ENCODE data around the gene MBD5.

The MBD5 gene

DNA sequence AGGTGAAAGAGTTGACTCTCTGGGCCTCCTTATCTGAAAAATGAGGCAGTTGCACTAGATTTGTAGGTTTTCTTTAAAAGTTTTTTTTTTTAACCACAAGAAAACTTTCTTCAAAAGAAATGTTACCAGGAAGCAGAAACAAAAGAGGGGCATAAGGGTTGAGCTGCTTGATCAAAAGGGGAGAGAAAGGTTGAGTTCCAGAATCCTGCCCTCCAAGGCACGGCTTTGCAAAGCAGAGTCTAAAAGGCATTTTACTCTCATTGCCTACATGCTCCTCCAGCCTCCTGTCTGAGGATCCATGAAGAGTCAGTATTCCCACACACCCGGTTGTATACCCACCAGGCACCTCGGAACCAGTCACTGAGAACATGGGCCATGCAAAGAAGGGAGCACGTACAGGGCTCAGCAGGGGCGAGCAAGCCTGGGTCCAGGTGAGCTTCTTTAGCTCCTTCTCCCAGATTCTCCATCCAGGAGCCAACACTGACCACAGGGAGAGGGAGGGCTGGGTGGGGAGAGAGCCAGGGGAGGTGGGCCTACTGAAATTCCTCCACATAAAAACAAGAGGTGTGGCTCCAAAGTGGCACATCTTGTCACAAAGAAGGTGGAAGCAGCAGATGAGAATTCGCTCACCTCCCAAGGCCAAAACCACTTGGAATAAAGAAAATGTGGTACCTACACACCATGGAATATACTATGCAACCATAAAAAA, 507.6 kb downstream of the MBD5 start:
- H3K9me3 ChIP-seq (ENCODE audit: insufficient read depth, low read length), result no peaks in the 10 kb centered on the region
- H3K9ac ChIP-seq (ENCODE audit: insufficient read length, low read depth), result no peak overlapping the region
- H3K4me3 ChIP-seq (ENCODE audit: insufficient read length, low read depth), result no peak overlapping the region
- H3K4me1 ChIP-seq (ENCODE audit: insufficient read depth, insufficient read length), result no peaks in the 10 kb centered on the region
- no peak for DNase-seq (ENCODE audit: low read depth, low spot score)
- no peaks in the 10 kb centered on the region for H3K36me3 ChIP-seq (ENCODE audit: insufficient read depth, insufficient read length, low read length)
- TF ChIP-seq YY1 (IDR thresholded peaks at IDR 0.05; ENCODE audit: insufficient read depth, insufficient read length) (no peak), SUZ12 (IDR thresholded peaks at IDR 0.05; ENCODE audit: extremely low read depth, insufficient read depth, insufficient read length) (no peak), ZNF274 (IDR thresholded peaks at IDR 0.05; ENCODE audit: low read depth, low read length) (no peak)
- H3K27me3 ChIP-seq (ENCODE audit: insufficient read depth, insufficient read length), result no peaks in the 10 kb centered on the region

DNA sequence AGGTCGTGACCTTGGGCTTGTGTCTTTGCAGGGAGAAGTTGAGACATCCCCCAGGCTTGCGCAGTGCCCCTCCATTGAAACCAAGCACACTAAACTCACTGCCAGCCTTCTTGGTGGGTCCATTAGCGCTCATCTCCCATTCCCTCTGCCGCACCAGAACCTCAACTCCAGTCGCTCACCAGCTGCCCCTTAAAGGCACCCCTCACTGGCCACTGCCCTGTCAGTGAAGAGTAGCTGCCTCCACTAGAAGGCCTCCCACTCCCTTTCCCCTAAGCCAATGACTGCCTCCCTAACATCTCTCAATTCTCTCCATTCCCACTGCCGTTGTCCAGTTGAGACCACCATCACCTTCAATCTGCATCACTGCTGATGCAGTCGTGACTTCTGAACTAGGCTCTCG, 508.9 kb downstream of the MBD5 start:
- DNase-seq (ENCODE audit: low read depth, low spot score), result no peak
- Histone ChIP-seq H3K4me3 (ENCODE audit: insufficient read length, low read depth) (no peak overlapping the region), H3K4me1 (ENCODE audit: insufficient read depth, insufficient read length) (peaks cover 4% of the 10 kb centered on the region), H3K36me3 (ENCODE audit: insufficient read depth, insufficient read length, low read length) (no peaks in the 10 kb centered on the region), H3K9me3 (ENCODE audit: insufficient read depth, low read length) (no peaks in the 10 kb centered on the region), H3K27me3 (ENCODE audit: insufficient read depth, insufficient read length) (no peaks in the 10 kb centered on the region), H3K9ac (ENCODE audit: insufficient read length, low read depth) (no peak overlapping the region)
- TF ChIP-seq SUZ12 (IDR thresholded peaks at IDR 0.05; ENCODE audit: extremely low read depth, insufficient read depth, insufficient read length) (no peak), YY1 (IDR thresholded peaks at IDR 0.05; ENCODE audit: insufficient read depth, insufficient read length) (no peak), ZNF274 (IDR thresholded peaks at IDR 0.05; ENCODE audit: low read depth, low read length) (no peak)

GRCh38 chr2:148530350-148530749, 509.5 kb downstream of the MBD5 start:
- TF ChIP-seq SUZ12 (IDR thresholded peaks at IDR 0.05; ENCODE audit: extremely low read depth, insufficient read depth, insufficient read length) (no peak), ZNF274 (IDR thresholded peaks at IDR 0.05; ENCODE audit: low read depth, low read length) (no peak), YY1 (IDR thresholded peaks at IDR 0.05; ENCODE audit: insufficient read depth, insufficient read length) (no peak)
- H3K36me3 ChIP-seq (ENCODE audit: insufficient read depth, insufficient read length, low read length), result no peaks in the 10 kb centered on the region
- H3K9me3 ChIP-seq (ENCODE audit: insufficient read depth, low read length), result no peaks in the 10 kb centered on the region
- peaks cover 4% of the 10 kb centered on the region for H3K4me1 ChIP-seq (ENCODE audit: insufficient read depth, insufficient read length)
- no peaks in the 10 kb centered on the region for H3K27me3 ChIP-seq (ENCODE audit: insufficient read depth, insufficient read length)
- H3K9ac ChIP-seq (ENCODE audit: insufficient read length, low read depth), result no peak overlapping the region
- no peak overlapping the region for H3K4me3 ChIP-seq (ENCODE audit: insufficient read length, low read depth)
- DNase-seq (ENCODE audit: low read depth, low spot score), result no peak

- Histone ChIP-seq H3K27me3 (ENCODE audit: insufficient read depth, insufficient read length) (no peaks in the 10 kb centered on the region), H3K4me1 (ENCODE audit: insufficient read depth, insufficient read length) (peaks cover 4% of the 10 kb centered on the region), H3K4me3 (ENCODE audit: insufficient read length, low read depth) (no peak overlapping the region), H3K9me3 (ENCODE audit: insufficient read depth, low read length) (no peaks in the 10 kb centered on the region), H3K36me3 (ENCODE audit: insufficient read depth, insufficient read length, low read length) (no peaks in the 10 kb centered on the region), H3K9ac (ENCODE audit: insufficient read length, low read depth) (no peak overlapping the region)
- TF ChIP-seq SUZ12 (IDR thresholded peaks at IDR 0.05; ENCODE audit: extremely low read depth, insufficient read depth, insufficient read length) (no peak), ZNF274 (IDR thresholded peaks at IDR 0.05; ENCODE audit: low read depth, low read length) (no peak)
- DNase-seq (ENCODE audit: low read depth, low spot score), result no peak
Measured at GRCh38 chr2:148531235-148531634, 510.3 kb downstream of the MBD5 start.

DNA sequence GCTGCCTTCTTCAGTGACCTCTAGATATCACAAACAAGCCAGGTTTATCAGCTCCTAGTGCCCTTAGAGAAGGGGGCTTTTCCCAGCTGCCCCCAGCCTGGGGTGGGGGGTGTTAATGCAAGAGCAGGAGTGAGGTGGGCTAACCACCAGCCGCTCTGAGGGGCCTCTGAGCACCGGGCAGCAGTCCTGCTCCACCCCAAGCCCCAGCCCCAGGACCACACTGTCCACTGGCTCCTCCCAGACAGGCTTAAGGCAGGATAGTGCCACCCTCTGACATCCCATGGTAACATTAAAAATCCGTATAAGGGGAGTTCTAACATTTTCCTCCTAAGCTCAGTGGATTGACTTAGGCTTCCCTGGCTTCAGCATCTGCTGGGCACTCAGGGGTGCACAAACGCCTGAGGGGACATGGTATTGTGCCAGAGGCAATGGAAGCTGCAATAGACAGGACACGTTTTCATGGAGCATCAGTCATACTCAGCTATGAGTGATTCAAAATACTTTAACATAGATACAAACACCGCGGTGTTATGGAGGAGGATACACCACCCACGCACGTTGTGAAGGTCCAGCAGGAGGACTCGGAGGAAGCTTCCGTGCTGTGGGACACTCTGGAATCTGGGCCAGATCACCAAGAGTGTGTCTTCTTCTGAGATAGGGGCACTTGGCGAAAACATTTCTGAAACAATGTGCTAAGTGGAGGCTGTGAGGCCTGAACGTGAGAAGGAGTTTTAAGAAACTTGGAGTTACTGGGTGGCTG, 511.0 kb downstream of the MBD5 start:
- no peaks in the 10 kb centered on the region for H3K36me3 ChIP-seq (ENCODE audit: insufficient read depth, insufficient read length, low read length)
- H3K9me3 ChIP-seq (ENCODE audit: insufficient read depth, low read length), result no peaks in the 10 kb centered on the region
- DNase-seq (ENCODE audit: low read depth, low spot score), result no peak
- TF ChIP-seq ZNF274 (IDR thresholded peaks at IDR 0.05; ENCODE audit: low read depth, low read length), result no peak
- no peak for TF ChIP-seq YY1 (IDR thresholded peaks at IDR 0.05; ENCODE audit: insufficient read depth, insufficient read length)
- no peak for TF ChIP-seq SUZ12 (IDR thresholded peaks at IDR 0.05; ENCODE audit: extremely low read depth, insufficient read depth, insufficient read length)
- H3K27me3 ChIP-seq (ENCODE audit: insufficient read depth, insufficient read length), result no peaks in the 10 kb centered on the region
- no peak overlapping the region for H3K9ac ChIP-seq (ENCODE audit: insufficient read length, low read depth)
- H3K4me3 ChIP-seq (ENCODE audit: insufficient read length, low read depth), result no peak overlapping the region
- H3K4me1 ChIP-seq (ENCODE audit: insufficient read depth, insufficient read length), result peaks cover 4% of the 10 kb centered on the region

DNA sequence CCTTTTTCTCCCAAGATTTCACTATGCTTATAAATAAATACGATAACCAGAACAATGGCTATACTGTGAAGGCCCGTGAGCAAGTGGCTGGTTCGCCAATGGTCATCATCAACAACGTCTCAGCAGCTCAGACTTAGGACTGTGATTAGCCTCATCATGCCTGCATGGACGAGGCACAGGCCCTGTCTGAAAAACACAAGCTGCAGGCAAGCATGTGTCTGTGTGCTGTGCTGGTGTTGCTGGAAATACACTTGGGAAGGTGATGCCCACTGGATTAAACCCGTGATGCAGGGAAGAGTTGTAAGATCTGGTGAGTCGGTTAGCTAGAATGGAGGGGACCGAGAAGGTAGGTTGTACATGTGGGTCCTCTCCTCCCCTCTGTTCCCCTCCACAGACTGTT, 512.1 kb downstream of the MBD5 start:
- H3K27me3 ChIP-seq (ENCODE audit: insufficient read depth, insufficient read length), result no peaks in the 10 kb centered on the region
- no peaks in the 10 kb centered on the region for H3K9me3 ChIP-seq (ENCODE audit: insufficient read depth, low read length)
- TF ChIP-seq ZNF274 (IDR thresholded peaks at IDR 0.05; ENCODE audit: low read depth, low read length) (no peak), YY1 (IDR thresholded peaks at IDR 0.05; ENCODE audit: insufficient read depth, insufficient read length) (no peak), SUZ12 (IDR thresholded peaks at IDR 0.05; ENCODE audit: extremely low read depth, insufficient read depth, insufficient read length) (no peak)
- DNase-seq (ENCODE audit: low read depth, low spot score), result no peak
- H3K4me3 ChIP-seq (ENCODE audit: insufficient read length, low read depth), result no peak overlapping the region
- H3K36me3 ChIP-seq (ENCODE audit: insufficient read depth, insufficient read length, low read length), result no peaks in the 10 kb centered on the region
- H3K9ac ChIP-seq (ENCODE audit: insufficient read length, low read depth), result no peak overlapping the region
- peaks cover 4% of the 10 kb centered on the region for H3K4me1 ChIP-seq (ENCODE audit: insufficient read depth, insufficient read length)

DNA sequence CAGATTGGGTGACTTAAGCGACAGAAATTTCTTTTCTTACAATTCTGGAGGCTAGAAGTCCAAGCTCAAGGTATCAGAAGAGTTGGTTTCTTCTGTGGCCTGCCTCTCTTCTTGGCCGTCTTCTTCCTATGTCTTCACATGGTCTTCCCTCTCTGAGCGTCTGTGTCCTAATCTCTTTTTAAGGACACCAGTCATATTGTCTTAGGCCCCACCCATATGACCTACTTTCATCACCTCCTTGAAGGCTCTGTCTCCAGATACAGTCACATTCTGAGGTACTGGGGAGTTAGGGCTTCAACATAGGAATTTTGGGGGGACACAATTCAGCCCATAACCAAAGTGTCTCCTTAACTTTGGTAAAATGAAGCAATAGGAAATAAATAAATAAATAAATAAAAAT, 512.8 kb downstream of the MBD5 start:
- peaks cover 4% of the 10 kb centered on the region for H3K4me1 ChIP-seq (ENCODE audit: insufficient read depth, insufficient read length)
- TF ChIP-seq SUZ12 (IDR thresholded peaks at IDR 0.05; ENCODE audit: extremely low read depth, insufficient read depth, insufficient read length) (no peak), ZNF274 (IDR thresholded peaks at IDR 0.05; ENCODE audit: low read depth, low read length) (no peak), YY1 (IDR thresholded peaks at IDR 0.05; ENCODE audit: insufficient read depth, insufficient read length) (no peak)
- no peaks in the 10 kb centered on the region for H3K9me3 ChIP-seq (ENCODE audit: insufficient read depth, low read length)
- DNase-seq (ENCODE audit: low read depth, low spot score), result no peak
- no peak overlapping the region for H3K4me3 ChIP-seq (ENCODE audit: insufficient read length, low read depth)
- H3K36me3 ChIP-seq (ENCODE audit: insufficient read depth, insufficient read length, low read length), result no peaks in the 10 kb centered on the region
- H3K27me3 ChIP-seq (ENCODE audit: insufficient read depth, insufficient read length), result no peaks in the 10 kb centered on the region
- H3K9ac ChIP-seq (ENCODE audit: insufficient read length, low read depth), result no peak overlapping the region

Measured in NT2/D1 (cell line).